Measurements from ENCODE around the gene S100A16.

S100A16 gene

GRCh38 chr1:153616144-153616916 is 3.4 kb upstream of the S100A16 start, which contains the start of gene S100A14:
TSS of gene S100A14 (minus strand) at chr1:153616325. CDS start at chr1:153615858, 467 bp downstream.
- ATAC-seq (ENCODE audit: low read depth) (peak; percentile 51), DNase-seq (ENCODE audit: low spot score) (peak; percentile 90)
- TF ChIP-seq, protein P1, sequence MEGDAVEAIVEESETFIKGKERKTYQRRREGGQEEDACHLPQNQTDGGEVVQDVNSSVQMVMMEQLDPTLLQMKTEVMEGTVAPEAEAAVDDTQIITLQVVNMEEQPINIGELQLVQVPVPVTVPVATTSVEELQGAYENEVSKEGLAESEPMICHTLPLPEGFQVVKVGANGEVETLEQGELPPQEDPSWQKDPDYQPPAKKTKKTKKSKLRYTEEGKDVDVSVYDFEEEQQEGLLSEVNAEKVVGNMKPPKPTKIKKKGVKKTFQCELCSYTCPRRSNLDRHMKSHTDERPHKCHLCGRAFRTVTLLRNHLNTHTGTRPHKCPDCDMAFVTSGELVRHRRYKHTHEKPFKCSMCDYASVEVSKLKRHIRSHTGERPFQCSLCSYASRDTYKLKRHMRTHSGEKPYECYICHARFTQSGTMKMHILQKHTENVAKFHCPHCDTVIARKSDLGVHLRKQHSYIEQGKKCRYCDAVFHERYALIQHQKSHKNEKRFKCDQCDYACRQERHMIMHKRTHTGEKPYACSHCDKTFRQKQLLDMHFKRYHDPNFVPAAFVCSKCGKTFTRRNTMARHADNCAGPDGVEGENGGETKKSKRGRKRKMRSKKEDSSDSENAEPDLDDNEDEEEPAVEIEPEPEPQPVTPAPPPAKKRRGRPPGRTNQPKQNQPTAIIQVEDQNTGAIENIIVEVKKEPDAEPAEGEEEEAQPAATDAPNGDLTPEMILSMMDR (IDR thresholded peaks at IDR 0.05; ENCODE audit: poor library complexity, severe bottlenecking) = no peak
- peak within 1 kb of the TSS; percentile 98 for H3K27ac ChIP-seq (ENCODE audit: poor library complexity, severe bottlenecking)
- no peaks in the 10 kb centered on the region for H3K9me3 ChIP-seq (ENCODE audit: severe bottlenecking)
- no peaks in the 10 kb centered on the region for H3K27me3 ChIP-seq (ENCODE audit: insufficient read depth, poor library complexity, severe bottlenecking)
- peaks cover 33% of the 10 kb centered on the region for H3K36me3 ChIP-seq (ENCODE audit: low read depth)
- H3K4me3 ChIP-seq (ENCODE audit: severe bottlenecking) = peak within 1 kb of the TSS; percentile 49
- peaks cover 23% of the 10 kb centered on the region for H3K4me1 ChIP-seq (ENCODE audit: insufficient read depth, poor library complexity, severe bottlenecking)

DNA sequence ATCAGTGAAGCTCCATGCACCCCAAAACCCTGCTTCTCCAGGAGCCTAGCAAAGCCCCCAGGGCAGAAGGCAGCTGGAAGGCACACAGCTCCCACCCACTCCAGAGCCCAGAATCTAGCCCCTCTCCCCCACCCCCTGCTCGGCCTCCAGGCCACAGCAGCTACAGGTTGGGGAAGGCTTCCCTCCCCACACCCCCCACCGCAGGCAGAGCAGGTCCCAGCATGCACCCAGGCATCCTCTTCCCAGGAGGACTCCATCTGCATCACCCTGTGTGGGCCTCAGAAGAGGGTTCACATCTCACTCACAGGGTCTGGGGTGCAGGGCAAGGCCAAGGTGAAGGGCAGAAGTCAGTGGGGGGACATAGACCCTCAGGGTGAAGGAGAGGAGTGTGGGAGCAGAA is 2.5 kb upstream of the S100A16 start:
- no peaks in the 10 kb centered on the region for H3K9me3 ChIP-seq (ENCODE audit: severe bottlenecking)
- ATAC-seq (ENCODE audit: low read depth) = no peak
- no peaks in the 10 kb centered on the region for H3K27me3 ChIP-seq (ENCODE audit: insufficient read depth, poor library complexity, severe bottlenecking)
- peak overlapping the region; percentile 98 for H3K27ac ChIP-seq (ENCODE audit: poor library complexity, severe bottlenecking)
- DNase-seq (ENCODE audit: low spot score) = no peak
- peaks cover 28% of the 10 kb centered on the region for H3K36me3 ChIP-seq (ENCODE audit: low read depth)
- H3K4me1 ChIP-seq (ENCODE audit: insufficient read depth, poor library complexity, severe bottlenecking) = peaks cover 27% of the 10 kb centered on the region
- peak overlapping the region; percentile 49 for H3K4me3 ChIP-seq (ENCODE audit: severe bottlenecking)
- TF ChIP-seq, protein P1 (IDR thresholded peaks at IDR 0.05; ENCODE audit: poor library complexity, severe bottlenecking) = no peak

DNA sequence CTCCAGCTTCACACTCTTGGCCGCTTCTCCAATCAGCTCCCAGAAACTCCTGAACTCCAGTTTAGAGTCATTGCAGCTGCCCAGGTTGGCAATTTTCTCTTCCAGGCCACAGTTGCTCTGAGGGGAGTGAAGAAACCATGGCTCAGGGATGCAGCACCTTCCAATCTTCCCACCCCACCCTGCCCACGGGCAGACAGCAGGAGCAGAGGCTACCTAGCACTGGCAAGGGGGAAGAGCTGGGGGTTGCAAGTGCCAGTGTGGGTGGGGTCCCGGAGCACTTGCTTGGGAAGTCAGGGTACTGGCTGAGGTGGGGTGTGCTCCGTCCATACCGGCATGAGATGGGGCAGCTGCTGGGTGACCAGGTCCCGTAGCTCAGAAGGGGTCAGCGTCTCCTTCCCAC is 2.0 kb upstream of the S100A16 start:
- TF ChIP-seq, protein P1 (IDR thresholded peaks at IDR 0.05; ENCODE audit: poor library complexity, severe bottlenecking) = no peak
- no peak for ATAC-seq (ENCODE audit: low read depth)
- H3K27ac ChIP-seq (ENCODE audit: poor library complexity, severe bottlenecking) = peak overlapping the region; percentile 98
- H3K9me3 ChIP-seq (ENCODE audit: severe bottlenecking) = no peaks in the 10 kb centered on the region
- no peak for DNase-seq (ENCODE audit: low spot score)
- H3K27me3 ChIP-seq (ENCODE audit: insufficient read depth, poor library complexity, severe bottlenecking) = no peaks in the 10 kb centered on the region
- H3K36me3 ChIP-seq (ENCODE audit: low read depth) = peaks cover 29% of the 10 kb centered on the region
- peak overlapping the region; percentile 49 for H3K4me3 ChIP-seq (ENCODE audit: severe bottlenecking)
- peaks cover 32% of the 10 kb centered on the region for H3K4me1 ChIP-seq (ENCODE audit: insufficient read depth, poor library complexity, severe bottlenecking)

DNA sequence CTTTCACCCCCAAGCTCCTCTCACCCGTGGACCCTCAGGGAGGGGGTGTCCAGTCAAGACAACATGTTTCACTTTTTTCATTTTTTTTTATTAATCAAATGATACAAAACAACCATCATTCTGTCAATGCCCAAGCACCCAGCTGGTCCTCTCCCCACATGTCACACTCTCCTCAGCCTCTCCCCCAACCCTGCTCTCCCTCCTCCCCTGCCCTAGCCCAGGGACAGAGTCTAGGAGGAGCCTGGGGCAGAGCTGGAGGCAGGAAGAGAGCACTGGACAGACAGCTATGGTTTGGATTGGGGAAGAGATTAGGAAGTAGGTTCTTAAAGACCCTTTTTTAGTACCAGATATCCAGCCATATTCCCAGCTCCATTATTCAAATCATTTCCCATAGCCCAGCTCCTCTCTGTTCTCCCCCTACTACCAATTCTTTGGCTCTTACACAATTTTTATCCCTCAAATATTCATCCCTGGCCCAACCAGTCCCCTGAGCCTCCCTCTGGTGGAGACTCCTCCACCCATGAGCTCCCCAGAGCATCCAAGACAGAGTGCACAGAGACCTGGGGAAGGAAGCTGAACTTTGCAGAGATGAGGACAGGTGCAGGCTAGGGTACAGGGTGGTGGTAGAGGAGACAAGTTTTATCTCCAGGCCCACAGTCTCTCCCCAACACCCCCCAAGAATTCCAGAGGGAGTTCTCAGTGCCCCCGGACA is 1.4 kb upstream of the S100A16 start:
- ATAC-seq (ENCODE audit: low read depth) (no peak), DNase-seq (ENCODE audit: low spot score) (no peak)
- Histone ChIP-seq H3K4me3 (ENCODE audit: severe bottlenecking) (peak overlapping the region; percentile 49), H3K27me3 (ENCODE audit: insufficient read depth, poor library complexity, severe bottlenecking) (no peaks in the 10 kb centered on the region), H3K36me3 (ENCODE audit: low read depth) (peaks cover 30% of the 10 kb centered on the region), H3K9me3 (ENCODE audit: severe bottlenecking) (no peaks in the 10 kb centered on the region), H3K4me1 (ENCODE audit: insufficient read depth, poor library complexity, severe bottlenecking) (peaks cover 38% of the 10 kb centered on the region), H3K27ac (ENCODE audit: poor library complexity, severe bottlenecking) (peak overlapping the region; percentile 98)
- TF ChIP-seq, protein P1 (IDR thresholded peaks at IDR 0.05; ENCODE audit: poor library complexity, severe bottlenecking) = no peak
